H1 (cell line): ENCODE measurements around the gene ZNF777. TPM values are rescaled to one million over a fixed set of nuclear protein-coding genes. Genes with fewer than 3 reads are reported as not detected.

ENCODE experiments used
- JUND ChIP-seq: IDR thresholded peaks from 2 replicates; pipeline ENCODE4 v1.6.1; 2011; ENCODE audit warnings: mild to moderate bottlenecking, improper control_type of control experiment, low read length
- polyA plus RNA-seq, 7 experiments: library from polyadenylated mRNA; depleted of rRNA in 3 of 7; stranded (reverse) in 5 of 7; unstranded in 2 of 7; fragments of >200 nt in 5 of 7; fragments of 200-250 nt in 2 of 7; gene quantifications; 1 replicate in 5 of 7; 2 replicates in 1 of 7; 4 replicates in 1 of 7; pipeline versions ENCODE4 v1.2.1 to v1.2.3, GENCODE V29; 2011 to 2013; ENCODE audit warnings: missing spikeins in 2 of 7, mixed read lengths in 2 of 7
- total RNA-seq: library from RNA; stranded (reverse); fragmentation: NEBNext Ultra II Directional; extraction: Animal tissue kit (Norgen Biotek cat#: 25700); gene quantifications from 2 replicates; pipeline ENCODE4 v1.2.1, GENCODE V29; 2021

ZNF777 gene
- total and polyA plus RNA-seq, 2 of the 8 experiments (the other 6 are each of a cell fraction or from before 2014, with no cell fraction given), result 8.0 to 10.1 TPM

DNA sequence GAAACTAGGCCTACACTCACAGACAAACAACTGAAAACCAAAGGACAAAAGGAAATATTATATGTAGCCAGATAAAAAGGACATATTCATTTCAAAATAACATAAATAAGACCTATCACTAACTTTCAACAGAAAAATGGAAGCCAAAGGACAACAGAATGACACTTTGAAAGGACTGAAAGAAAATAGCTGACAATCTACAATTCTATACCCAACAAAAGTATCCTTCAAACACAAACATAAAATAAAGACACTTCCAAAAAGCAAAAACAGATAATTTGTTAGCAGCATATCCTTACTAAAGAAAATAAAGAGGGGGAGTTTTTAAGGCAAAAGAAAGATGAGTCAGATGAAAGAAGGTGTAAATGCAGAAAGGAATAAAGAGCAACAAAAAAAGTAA, 44.7 kb upstream of the ZNF777 start (continued):
- no peak for TF ChIP-seq JUND
